AG08395 (cell line): ENCODE results near the gene NLN.
"Not testable (repeated sequence)": the region's sequence is repeated elsewhere in the genome, so short reads cannot be mapped to it uniquely, and the experiment has no call there.

Experiments used
- DNase-seq: peaks from one replicate; pipeline ENCODE4 v3.0.0; 2012; ENCODE audit warnings: mixed read lengths, low spot score

Gene NLN

DNA sequence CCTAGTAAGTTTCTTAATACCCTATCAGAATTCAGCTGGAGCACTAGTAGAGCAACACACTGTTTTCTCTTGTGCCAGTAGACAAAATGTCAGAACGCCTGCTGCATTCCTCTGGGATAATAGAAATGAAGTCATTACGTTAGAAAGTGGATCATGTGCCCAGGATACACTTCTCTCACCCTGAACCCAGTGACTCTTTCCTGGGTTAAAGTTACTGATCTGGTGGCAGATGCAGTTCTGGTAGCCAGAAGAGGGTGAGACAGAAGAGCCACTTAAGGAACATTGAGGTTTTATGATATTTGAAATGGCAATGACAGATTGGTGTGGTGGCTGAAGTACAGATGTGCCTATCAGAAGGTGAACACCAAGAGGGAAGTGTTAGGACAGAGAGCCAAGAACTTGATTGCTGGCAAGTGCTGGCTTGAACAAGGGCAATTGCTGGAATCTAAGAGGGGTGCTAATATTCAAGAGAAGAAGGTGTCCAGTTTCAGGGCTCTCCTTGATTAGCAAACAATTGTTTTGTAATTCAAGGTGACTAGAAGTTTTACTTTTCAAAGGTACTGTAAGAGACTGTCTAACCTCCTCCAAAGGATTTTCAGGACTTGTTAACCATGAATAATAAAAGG is 110.7 kb downstream of the NLN start:
- DNase-seq: no peak

GRCh38 chr5:65833780-65834179 is 111.8 kb downstream of the NLN start:
- no peak for DNase-seq

- no peak for DNase-seq
These were observed 112.3 kb downstream of the NLN start for GRCh38 chr5:65834306-65834705.

DNA sequence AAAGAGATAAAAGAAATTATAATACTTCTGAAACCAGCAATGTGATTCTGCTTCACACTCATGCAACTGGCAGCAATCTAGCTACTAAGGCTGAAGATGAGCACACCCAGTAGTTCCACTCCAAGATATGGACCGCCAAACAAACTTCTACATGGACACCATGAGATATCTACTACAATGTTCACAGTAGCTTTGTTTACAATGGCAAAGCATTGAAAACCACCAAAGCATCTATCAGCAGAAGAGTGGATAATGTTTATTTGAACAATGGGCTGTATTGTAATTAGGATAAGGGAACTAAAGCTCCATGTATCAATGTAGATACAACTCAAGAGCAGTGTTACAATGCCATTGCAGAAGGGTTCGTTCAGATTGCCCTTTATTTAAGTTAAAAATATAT is 113.2 kb downstream of the NLN start:
- no peak for DNase-seq

DNA sequence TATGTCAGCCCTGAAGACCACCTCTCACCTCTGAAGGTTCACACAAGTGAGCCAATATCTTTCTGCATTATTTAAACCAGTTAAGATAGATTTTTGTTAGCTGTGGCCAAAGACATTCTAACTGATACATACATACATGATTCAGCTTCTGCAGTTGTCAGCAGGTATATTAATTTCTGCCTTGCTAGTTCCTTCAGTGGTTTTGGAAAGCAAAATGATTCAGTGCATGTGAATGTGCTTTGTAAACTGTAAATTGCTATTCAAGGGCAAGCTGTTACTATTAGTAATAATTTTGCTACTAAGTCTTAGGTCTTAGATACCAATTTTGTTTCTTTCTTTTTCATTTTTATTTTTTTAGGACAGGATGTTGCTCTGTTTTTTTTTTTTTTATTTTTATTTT is 115.1 kb downstream of the NLN start:
- DNase-seq: peak; percentile 61

- DNase-seq: not testable (repeated sequence)
These were observed 117.2 kb downstream of the NLN start for GRCh38 chr5:65839170-65839569.

GRCh38 chr5:65840071-65840470 is 118.1 kb downstream of the NLN start:
- no peak for DNase-seq

- not testable (repeated sequence) for DNase-seq
These were observed 122.8 kb downstream of the NLN start for GRCh38 chr5:65844763-65845162.

DNA sequence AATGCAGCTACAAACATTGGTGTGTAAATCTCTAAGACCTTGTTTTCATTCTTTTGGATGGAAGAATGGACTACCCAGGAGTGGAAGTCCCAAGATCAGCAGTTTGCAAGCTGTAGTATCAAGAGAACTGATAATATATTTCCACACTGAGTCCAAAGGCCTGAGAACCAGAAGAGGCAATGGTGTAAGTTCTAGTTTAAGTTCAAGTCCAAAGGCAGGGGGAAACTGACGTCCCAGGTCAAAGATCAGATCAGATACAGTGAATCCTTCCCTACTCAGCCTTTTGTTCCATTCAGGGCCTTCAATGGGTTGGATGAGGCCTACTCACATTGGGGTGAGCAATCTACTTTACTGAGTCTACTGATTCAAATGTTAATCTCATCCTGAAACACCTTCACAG is 124.1 kb downstream of the NLN start:
- DNase-seq: no peak

GRCh38 chr5:65847019-65847418 is 125.0 kb downstream of the NLN start:
- not testable (repeated sequence) for DNase-seq

GRCh38 chr5:65849918-65850317 is 127.9 kb downstream of the NLN start:
- not testable (repeated sequence) for DNase-seq

- peak; percentile 26 for DNase-seq
These were observed 132.9 kb downstream of the NLN start for GRCh38 chr5:65854925-65855324.

GRCh38 chr5:65855766-65856315 is 133.8 kb downstream of the NLN start:
- DNase-seq: no peak

DNA sequence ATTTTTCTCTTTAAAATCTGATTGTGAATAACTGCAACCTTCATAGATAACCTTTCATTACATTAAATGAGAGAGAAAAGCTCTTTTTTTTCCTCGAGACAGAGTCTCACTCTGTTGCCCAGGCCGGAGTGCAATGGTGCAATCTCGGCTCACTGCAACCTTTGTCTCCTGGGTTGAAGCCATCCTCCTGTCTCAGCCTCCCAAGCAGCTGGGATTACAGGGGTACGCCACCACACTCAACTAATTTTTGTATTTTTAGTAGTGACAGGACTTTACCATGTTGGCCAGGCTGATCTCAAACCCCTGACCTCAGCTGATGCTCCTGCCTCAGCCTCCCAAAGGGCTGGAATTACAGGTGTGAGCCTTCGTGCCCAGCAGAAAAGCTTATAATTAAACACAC is 134.5 kb downstream of the NLN start:
- DNase-seq: no peak

GRCh38 chr5:65858316-65858715 is 136.3 kb downstream of the NLN start:
- peak; percentile 22 for DNase-seq

DNA sequence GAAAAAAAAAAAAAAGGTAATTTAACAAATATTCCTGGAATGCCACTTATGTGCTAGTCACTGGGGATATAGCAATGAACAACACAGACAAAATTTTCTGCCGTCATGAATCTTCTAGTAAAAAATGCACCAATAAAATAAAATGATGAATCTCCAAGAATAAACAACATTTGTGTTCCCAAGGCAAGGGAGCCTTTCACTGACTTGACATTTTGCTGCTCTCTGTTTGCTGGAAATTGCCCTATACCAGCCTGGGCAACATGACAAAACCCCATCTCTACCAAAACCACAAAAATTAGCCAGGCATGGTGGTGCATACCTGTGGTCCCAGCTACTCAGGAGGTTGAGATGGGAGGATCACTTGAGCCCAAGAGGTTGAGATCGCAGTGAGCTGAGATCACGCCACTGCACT is 139.8 kb downstream of the NLN start:
- peak; percentile 68 for DNase-seq

GRCh38 chr5:65862384-65862783 is 140.4 kb downstream of the NLN start:
- DNase-seq: no peak

GRCh38 chr5:65863747-65864146 is 141.7 kb downstream of the NLN start:
- DNase-seq: no peak

GRCh38 chr5:65866837-65867521 is 145.0 kb downstream of the NLN start:
- DNase-seq: no peak

- DNase-seq: no peak
These were observed 145.7 kb downstream of the NLN start for GRCh38 chr5:65867542-65868195.

- DNase-seq: no peak
These were observed 146.5 kb downstream of the NLN start for GRCh38 chr5:65868509-65868908.

DNA sequence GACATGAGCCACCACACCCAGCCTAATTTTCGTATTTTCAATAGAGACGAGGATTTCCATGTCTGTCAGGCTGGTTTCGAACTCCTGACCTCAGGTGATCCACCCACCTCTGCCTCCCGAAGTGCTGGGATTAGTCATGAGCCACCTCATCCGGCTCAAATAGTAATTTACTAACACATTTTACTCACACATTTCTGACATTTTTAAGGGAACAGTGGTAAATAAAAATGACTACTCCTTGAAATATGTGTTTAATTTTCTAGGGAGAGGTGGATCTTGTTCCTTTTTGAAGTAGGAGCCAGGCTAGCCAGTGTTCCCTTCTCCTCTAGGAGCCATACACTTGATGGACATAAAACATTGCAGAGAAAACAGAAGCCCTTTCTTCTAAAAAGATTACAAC is 149.2 kb downstream of the NLN start:
- peak; percentile 47 for DNase-seq

DNA sequence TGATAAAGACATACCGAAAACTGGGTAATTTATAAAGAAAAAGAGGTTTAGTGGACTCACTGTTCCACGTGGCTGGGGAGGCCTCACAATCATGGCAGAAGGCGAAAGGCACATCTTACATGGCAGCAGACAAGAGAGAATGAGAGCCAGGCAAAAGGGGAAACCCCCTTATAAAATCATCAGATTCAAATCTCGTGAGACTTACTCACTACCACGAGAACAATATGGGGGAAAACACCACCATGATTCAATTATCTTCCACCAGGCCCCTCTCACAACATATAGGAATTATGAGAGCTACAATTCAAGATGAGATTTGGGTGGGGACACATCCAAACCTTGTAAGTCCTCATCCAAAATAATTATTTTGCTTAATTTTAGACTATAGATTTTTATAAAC is 149.8 kb downstream of the NLN start:
- not testable (repeated sequence) for DNase-seq
